ENCODE measurements around the gene CAMSAP2. TPM values are rescaled to one million over a fixed set of nuclear protein-coding genes. Genes with fewer than 3 reads are reported as not detected.
"Not testable (repeated sequence)": the region's sequence is repeated elsewhere in the genome, so short reads cannot be mapped to it uniquely, and the experiment has no call there.

CAMSAP2 gene
- total and polyA plus RNA-seq, 10 of the 15 experiments (the other 5 are each of a cell fraction or from before 2014, with no cell fraction given) = 3.9 to 19.8 (median 8.0) TPM

GRCh38 chr1:200811704-200812103 is 73.0 kb downstream of the CAMSAP2 start:
- RAD21 ChIA-PET (ENCODE audit: unreplicated experiment) = no interaction called here
- no peaks in the 10 kb centered on the region for H3K79me2 ChIP-seq (ENCODE audit: control insufficient read depth, insufficient read depth, low read length)
- WGBS (ENCODE audit: insufficient coverage, insufficient replicate concordance, low lambda C conversion rate, missing lambda C conversion rate) = 83% methylated on average over 4 of the region's 4 CpGs
- H3K4me1 ChIP-seq (ENCODE audit: control insufficient read depth, insufficient read depth, low read length) = no peaks in the 10 kb centered on the region
- intact Hi-C loops (cut with micrococcal nuclease; ENCODE audit: unreplicated experiment) (loop anchor here (10.0 kb wide), 1 partner anchor 233 kb away; no protein-coding TSS in a partner anchor), in situ Hi-C loops (cut with MboI) (no loop called here)
- no peak overlapping the region for H3K4me3 ChIP-seq
- ATAC-seq (no peak), FAIRE-seq (no peak), DNase-seq (ENCODE audit: low read depth, low spot score) (no peak)
- no peaks in the 10 kb centered on the region; a peak in 1 of 4 replicates for H3K36me3 ChIP-seq (ENCODE audit: control insufficient read depth in 2 of 2, insufficient read depth in 2 of 2, low read length in 1 of 2)
- POLR2A ChIA-PET = no interaction called here
- SMC1A ChIA-PET (ENCODE audit: uncharacterized antibody, unreplicated experiment) = interaction anchor here (0.7 to 2.0 kb wide), 3 partner anchors 19 to 190 kb away, joined by 3 to 5 read pairs (median 3); no protein-coding TSS in a partner anchor
- BruUV-seq (replicated peaks) = no TSS peak
- no peaks in the 10 kb centered on the region for H4K20me1 ChIP-seq (ENCODE audit: control insufficient read depth, insufficient read depth)
- H3K27ac ChIP-seq (ENCODE audit: control insufficient read depth, insufficient read depth) = no peak overlapping the region
- H2AFZ ChIP-seq (ENCODE audit: control insufficient read depth, low read depth, low read length) = no peak overlapping the region
- no peaks in the 10 kb centered on the region for H3K9me3 ChIP-seq (replicated peaks; ENCODE audit: control insufficient read depth, insufficient read depth, low read length)
- CTCF ChIA-PET = no interaction called here
- H3K9ac ChIP-seq (ENCODE audit: control insufficient read depth, insufficient read depth, low read length) = no peak overlapping the region
- TF ChIP-seq EZH2 (IDR thresholded peaks at IDR 0.05; ENCODE audit: borderline replicate concordance, control insufficient read depth, low read depth, low read length) (no peak), PAX8 (IDR thresholded peaks at IDR 0.05) (no peak), CBX5 (IDR thresholded peaks at IDR 0.05; ENCODE audit: low read depth) (no peak), RCOR1 (conservative IDR thresholded peaks at IDR 0.05; ENCODE audit: low read depth, low read length) (no peak), ZNF592 (IDR thresholded peaks at IDR 0.05) (no peak), MYB (IDR thresholded peaks at IDR 0.05; ENCODE audit: borderline replicate concordance, low read depth, low read length) (no peak), POLR2AphosphoS2 (IDR thresholded peaks at IDR 0.05; ENCODE audit: low read depth, low read length) (no peak)
- no peaks in the 10 kb centered on the region for H3K27me3 ChIP-seq (replicated peaks in 1 of 2; ENCODE audit: control insufficient read depth in 2 of 2, insufficient read depth in 2 of 2, low read length in 1 of 2)
- H3K4me2 ChIP-seq (ENCODE audit: control insufficient read depth, insufficient read depth) = no peak overlapping the region

GRCh38 chr1:200816624-200817224 is 78.0 kb downstream of the CAMSAP2 start:
- H3K4me1 ChIP-seq (ENCODE audit: control insufficient read depth, insufficient read depth, low read length); H3K79me2 ChIP-seq (ENCODE audit: control insufficient read depth, insufficient read depth, low read length); POLR2A ChIA-PET; H3K9ac ChIP-seq (ENCODE audit: control insufficient read depth, insufficient read depth, low read length); BruUV-seq (replicated peaks); H2AFZ ChIP-seq (ENCODE audit: control insufficient read depth, low read depth, low read length); DNase-seq (ENCODE audit: low read depth, low spot score); in situ Hi-C loops (cut with MboI); ATAC-seq; FAIRE-seq; H3K27ac ChIP-seq (ENCODE audit: control insufficient read depth, insufficient read depth); H3K9me3 ChIP-seq (replicated peaks; ENCODE audit: control insufficient read depth, insufficient read depth, low read length); H4K20me1 ChIP-seq (ENCODE audit: control insufficient read depth, insufficient read depth); H3K4me2 ChIP-seq (ENCODE audit: control insufficient read depth, insufficient read depth); CTCF ChIA-PET; H3K27me3 ChIP-seq (replicated peaks in 1 of 2; ENCODE audit: control insufficient read depth in 2 of 2, insufficient read depth in 2 of 2, low read length in 1 of 2); H3K4me3 ChIP-seq; H3K36me3 ChIP-seq (ENCODE audit: control insufficient read depth in 2 of 2, insufficient read depth in 2 of 2, low read length in 1 of 2): not testable (repeated sequence)
- WGBS (ENCODE audit: insufficient coverage, insufficient replicate concordance, low lambda C conversion rate, missing lambda C conversion rate) = 95% methylated on average over 16 of the region's 26 CpGs
- ChIA-PET SMC1A (ENCODE audit: uncharacterized antibody, unreplicated experiment) (interaction anchor here (0.7 to 1.7 kb wide), 3 partner anchors 11 to 195 kb away, joined by 3 to 4 read pairs (median 3); no protein-coding TSS in a partner anchor), RAD21 (ENCODE audit: unreplicated experiment) (interaction anchor here (1.2 to 1.3 kb wide), 2 partner anchors 155 to 258 kb away, joined by 3 read pairs; no protein-coding TSS in a partner anchor)
- intact Hi-C loops (cut with micrococcal nuclease; ENCODE audit: unreplicated experiment) = loop anchor here (10.0 kb wide), 1 partner anchor 228 kb away; no protein-coding TSS in a partner anchor

All from GM12878 (cell line).